ENCODE measurements around the gene PRCD. TPM values are rescaled to one million over a fixed set of nuclear protein-coding genes. Genes with fewer than 3 reads are reported as not detected.

The PRCD gene
- total and polyA plus RNA-seq, 2 donors (not counting 1 experiment from before 2014, with no cell fraction given) = 18.0 to 30.6 TPM

- Mint-ChIP-seq H3K27ac (peak overlapping the region; percentile 94), H3K4me3 (peak overlapping the region; percentile 97), H3K27me3 (no peaks in the 10 kb centered on the region), H3K4me1 (peaks cover 63% of the 10 kb centered on the region), H3K9me3 (ENCODE audit: insufficient read depth) (no peaks in the 10 kb centered on the region)
- Histone ChIP-seq H3K36me3 (replicated peaks in 1 of 2; ENCODE audit: control extremely low read depth in 1 of 2, control insufficient read depth in 1 of 2, extremely low read depth in 1 of 2, insufficient read depth in 2 of 2, low read length in 1 of 2) (peaks cover 0 to 39% of the 10 kb centered on the region in 2 experiments), H3K4me2 (replicated peaks; ENCODE audit: low read depth, low read length, poor library complexity, severe bottlenecking) (peak overlapping the region; percentile 82), H3K9me3 (ENCODE audit: control extremely low read depth in 1 of 3, control insufficient read depth in 2 of 3, insufficient read depth in 1 of 3, low read length in 2 of 3) (no peaks in the 10 kb centered on the region), H3K27me3 (replicated peaks in 1 of 4; ENCODE audit: control extremely low read depth in 1 of 4, control insufficient read depth in 3 of 4, insufficient read depth in 4 of 4, low read length in 3 of 4) (no peaks in the 10 kb centered on the region), H3K27ac (ENCODE audit: low read length in 2 of 2) (peak overlapping the region; percentile 78 to 94), H3K79me2 (ENCODE audit: control insufficient read depth, insufficient read depth, low read length) (peaks cover 78% of the 10 kb centered on the region), H3K4me3 (ENCODE audit: control extremely low read depth in 1 of 5, extremely low read depth in 1 of 5, insufficient read depth in 1 of 5, low read depth in 2 of 5, low read length in 4 of 5) (peak overlapping the region; percentile 46 to 97 (median 95)), H3K4me1 (ENCODE audit: control insufficient read depth in 2 of 2, insufficient read depth in 2 of 2, low read length in 2 of 2) (peaks cover 41 to 68% of the 10 kb centered on the region in 2 donors), H2AFZ (ENCODE audit: insufficient read depth, low read depth, low read length, poor library complexity, severe bottlenecking) (no peak overlapping the region), H3K9ac (ENCODE audit: low read length) (peak overlapping the region; percentile 86), H4K20me1 (ENCODE audit: control insufficient read depth, insufficient read depth, low read length, poor library complexity, severe bottlenecking) (peaks cover 35% of the 10 kb centered on the region)
- DNase-seq (peak; percentile 49), ATAC-seq (ENCODE audit: low read depth) (no peak)
- ChIA-PET CTCF (interaction anchor here (0.8 to 20.8 kb wide), 7 partner anchors 8 to 197 kb away, joined by 3 to 442 read pairs (median 13); partner anchors contain the start of gene AANAT), POLR2A (interaction anchor here (0.5 to 22.8 kb wide), 8 partner anchors 18 to 1093 kb away, joined by 3 to 478 read pairs (median 4); partner anchors contain the start of genes AANAT and PRPSAP1)
- WGBS (ENCODE audit: insufficient coverage) = 19% methylated on average over 16 of the region's 17 CpGs
- TF ChIP-seq CTCF (IDR thresholded peaks at IDR 0.05) = no peak
- no peak for TF ChIP-seq EZH2 (IDR thresholded peaks at IDR 0.05; ENCODE audit: borderline replicate concordance, insufficient read depth, low read depth, low read length, poor library complexity, severe bottlenecking)
- intact Hi-C loops (cut with micrococcal nuclease) = no loop called here
Measured at GRCh38 chr17:76500074-76500746, 39.6 kb upstream of the PRCD start.

- peak overlapping the region; percentile 97 for H3K4me3 Mint-ChIP-seq
- H4K20me1 ChIP-seq (ENCODE audit: control insufficient read depth, insufficient read depth, low read length, poor library complexity, severe bottlenecking) = peaks cover 31% of the 10 kb centered on the region
- H3K9ac ChIP-seq (ENCODE audit: low read length) = peak overlapping the region; percentile 86
- ChIA-PET POLR2A (interaction anchor here (0.9 to 22.8 kb wide), 3 partner anchors 18 to 35 kb away, joined by 3 to 478 read pairs (median 3); partner anchors contain the start of gene AANAT), CTCF (interaction anchor here (0.9 to 20.8 kb wide), 6 partner anchors 13 to 92 kb away, joined by 3 to 442 read pairs (median 9); partner anchors contain the start of gene AANAT)
- H3K79me2 ChIP-seq (ENCODE audit: control insufficient read depth, insufficient read depth, low read length) = peaks cover 78% of the 10 kb centered on the region
- no peaks in the 10 kb centered on the region for H3K9me3 ChIP-seq (ENCODE audit: control extremely low read depth in 1 of 3, control insufficient read depth in 2 of 3, insufficient read depth in 1 of 3, low read length in 2 of 3)
- no peaks in the 10 kb centered on the region for H3K27me3 ChIP-seq (replicated peaks in 1 of 4; ENCODE audit: control extremely low read depth in 1 of 4, control insufficient read depth in 3 of 4, insufficient read depth in 4 of 4, low read length in 3 of 4)
- H2AFZ ChIP-seq (ENCODE audit: insufficient read depth, low read depth, low read length, poor library complexity, severe bottlenecking) = no peak overlapping the region
- peak overlapping the region; percentile 78 to 94 for H3K27ac ChIP-seq (ENCODE audit: low read length in 2 of 2)
- peak overlapping the region; percentile 82 for H3K4me2 ChIP-seq (replicated peaks; ENCODE audit: low read depth, low read length, poor library complexity, severe bottlenecking)
- ATAC-seq (ENCODE audit: low read depth) (peak; percentile 1), DNase-seq (peak; percentile 42)
- peak overlapping the region; percentile 46 to 97 (median 95) for H3K4me3 ChIP-seq (ENCODE audit: control extremely low read depth in 1 of 5, extremely low read depth in 1 of 5, insufficient read depth in 1 of 5, low read depth in 2 of 5, low read length in 4 of 5)
- H3K27ac Mint-ChIP-seq = peak overlapping the region; percentile 94
- H3K4me1 Mint-ChIP-seq = peaks cover 58% of the 10 kb centered on the region
- H3K27me3 Mint-ChIP-seq = no peaks in the 10 kb centered on the region
- WGBS (ENCODE audit: insufficient coverage) = 2% methylated on average over 9 of the region's 10 CpGs
- no peaks in the 10 kb centered on the region for H3K9me3 Mint-ChIP-seq (ENCODE audit: insufficient read depth)
- TF ChIP-seq CTCF (IDR thresholded peaks at IDR 0.05) (no peak), EZH2 (IDR thresholded peaks at IDR 0.05; ENCODE audit: borderline replicate concordance, insufficient read depth, low read depth, low read length, poor library complexity, severe bottlenecking) (no peak)
- peaks cover 40 to 63% of the 10 kb centered on the region in 2 donors for H3K4me1 ChIP-seq (ENCODE audit: control insufficient read depth in 2 of 2, insufficient read depth in 2 of 2, low read length in 2 of 2)
- intact Hi-C loops (cut with micrococcal nuclease) = loop anchor here (1.0 kb wide), 4 partner anchors 7 to 146 kb away; partner anchors contain the start of gene UBE2O
- H3K36me3 ChIP-seq (replicated peaks in 1 of 2; ENCODE audit: control extremely low read depth in 1 of 2, control insufficient read depth in 1 of 2, extremely low read depth in 1 of 2, insufficient read depth in 2 of 2, low read length in 1 of 2) = peaks cover 0 to 39% of the 10 kb centered on the region in 2 experiments
Measured at GRCh38 chr17:76500747-76501017, 39.2 kb upstream of the PRCD start.
